CD4-positive, alpha-beta T cell (primary cell): Measurements from ENCODE around the gene ITGA2. TPM values are rescaled to one million over a fixed set of nuclear protein-coding genes. Genes with fewer than 3 reads are reported as not detected.

ENCODE experiments used
- ATAC-seq: fragments of 200-7000 bp; cut with Tn5 transposase; one replicate; pipeline ENCODE4 v1.10.0; 2022; ENCODE audit warnings: mild to moderate bottlenecking; ENCODE audit not compliant: poor library complexity
- CTCF ChIA-PET: fragments of 350-600 bp; sonication (Branson Sonifier 250); formaldehyde crosslinking; loops from one replicate; lab custom pipeline; 2021; ENCODE audit warnings: antibody characterized with exemption, inconsistent platforms; lab: Charles Lee
- POLR2A ChIA-PET: fragments of 350-600 bp; sonication (Branson Sonifier 250); formaldehyde crosslinking; loops from one replicate; lab custom pipeline; 2021; ENCODE audit warnings: antibody characterized with exemption, inconsistent platforms; lab: Charles Lee
- DNase-seq, 14 experiments: peaks; one replicate each; pipeline ENCODE4 v3.0.0-alpha.2; 2013 to 2020; ENCODE audit warnings: mixed read lengths in 2 of 14
- H3K27ac ChIP-seq, 2 donors: one replicate each; pipeline versions ENCODE4 v1.5.1 to v1.7.0; 2013; ENCODE audit warnings: low read length in 2 of 2, low read depth in 1 of 2, mild to moderate bottlenecking in 1 of 2
- H3K27me3 ChIP-seq, 2 experiments: 1 replicate in 1 of 2; 2 replicates in 1 of 2; pipeline versions ENCODE4 v1.6.1 to v1.7.0; 2013; ENCODE audit warnings: low read length in 2 of 2, control low read depth in 1 of 2, mild to moderate bottlenecking in 1 of 2, moderate library complexity in 1 of 2; ENCODE audit not compliant: insufficient read depth in 2 of 2, control insufficient read depth in 1 of 2
- H3K36me3 ChIP-seq: one replicate; pipeline ENCODE4 v1.6.1; 2013; ENCODE audit warnings: low read length, control low read depth; ENCODE audit not compliant: insufficient read depth
- H3K4me1 ChIP-seq: one replicate; pipeline ENCODE4 v1.6.1; 2013; ENCODE audit warnings: low read length, control low read depth; ENCODE audit not compliant: insufficient read depth
- H3K4me3 ChIP-seq: one replicate; pipeline ENCODE4 v1.5.1; 2013; ENCODE audit warnings: mild to moderate bottlenecking, low read length, moderate library complexity
- H3K9me3 ChIP-seq, 2 experiments: 1 replicate in 1 of 2; 2 replicates in 1 of 2; pipeline versions ENCODE4 v1.6.1 to v1.7.0; 2013; ENCODE audit warnings: low read length in 2 of 2, mild to moderate bottlenecking in 2 of 2, control low read depth in 1 of 2, moderate library complexity in 1 of 2; ENCODE audit not compliant: control insufficient read depth in 1 of 2, insufficient read depth in 1 of 2
- H3K27ac Mint-ChIP-seq: one replicate; pipeline ENCODE4 v1.8.0; 2020; ENCODE audit warnings: mixed read lengths
- H3K27me3 Mint-ChIP-seq: one replicate; pipeline ENCODE4 v1.8.0; 2021; ENCODE audit warnings: mixed read lengths
- H3K36me3 Mint-ChIP-seq: one replicate; pipeline ENCODE4 v1.8.0; 2021; ENCODE audit warnings: low read depth, mixed read lengths
- H3K4me1 Mint-ChIP-seq: one replicate; pipeline ENCODE4 v1.8.0; 2021; ENCODE audit warnings: low read depth, mixed read lengths
- H3K4me3 Mint-ChIP-seq: one replicate; pipeline ENCODE4 v1.8.0; 2020; ENCODE audit warnings: mild to moderate bottlenecking, mixed read lengths
- H3K9me3 Mint-ChIP-seq: one replicate; pipeline ENCODE4 v1.8.0; 2020; ENCODE audit warnings: mixed read lengths
- CTCF ChIP-seq: fragments of 200-600 bp; IDR thresholded peaks from one replicate; pipeline ENCODE4 v1.8.0; 2022; ENCODE audit warnings: antibody characterized with exemption, mild to moderate bottlenecking
- intact Hi-C, 2 experiments: fragments of 100-400 bp; cut with DNase I in 1 of 2; cut with micrococcal nuclease in 1 of 2; formaldehyde crosslinking; loops; one replicate each; pipeline versions ENCODE4 v1.15.1 to v1.9.0; 2023 to 2025; cut with DNase I, micrococcal nuclease
- total RNA-seq, 174 experiments: library from RNA in 2 of 174; stranded (reverse) in 2 of 174; gene quantifications; one replicate each; pipeline ENCODE4 v1.2.3 and lab custom pipeline; 2021 to 2026

Gene ITGA2
- total RNA-seq, 2 experiments from 2014 or later = 0.03 to 0.11 TPM

- TF ChIP-seq CTCF = no peak
- H3K27me3 Mint-ChIP-seq = peaks cover 7% of the 10 kb centered on the region
- no peaks in the 10 kb centered on the region for H3K27me3 ChIP-seq
- intact Hi-C loops = no loop called here
- DNase-seq = no peak
- H3K9me3 ChIP-seq = peaks cover 0 to 6% of the 10 kb centered on the region in 2 experiments
- no peak overlapping the region for H3K27ac Mint-ChIP-seq
- no peak for ATAC-seq
- H3K27ac ChIP-seq = no peak overlapping the region
- no peaks in the 10 kb centered on the region for H3K36me3 ChIP-seq
- ChIA-PET POLR2A (no interaction called here), CTCF (no interaction called here)
- no peaks in the 10 kb centered on the region for H3K4me1 ChIP-seq
- no peaks in the 10 kb centered on the region for H3K4me1 Mint-ChIP-seq
- no peaks in the 10 kb centered on the region for H3K36me3 Mint-ChIP-seq
- no peak overlapping the region for H3K4me3 Mint-ChIP-seq
- H3K9me3 Mint-ChIP-seq = no peaks in the 10 kb centered on the region
- H3K4me3 ChIP-seq = no peak overlapping the region
These were observed 28.2 kb downstream of the ITGA2 start for GRCh38 chr5:53017383-53017782.

- Mint-ChIP-seq H3K27ac (no peak overlapping the region), H3K36me3 (no peaks in the 10 kb centered on the region), H3K9me3 (no peaks in the 10 kb centered on the region), H3K27me3 (peaks cover 7% of the 10 kb centered on the region), H3K4me3 (no peak overlapping the region), H3K4me1 (no peaks in the 10 kb centered on the region)
- Histone ChIP-seq H3K4me1 (no peaks in the 10 kb centered on the region), H3K27me3 (no peaks in the 10 kb centered on the region), H3K27ac (no peak overlapping the region), H3K36me3 (no peaks in the 10 kb centered on the region), H3K4me3 (no peak overlapping the region), H3K9me3 (peaks cover 0 to 6% of the 10 kb centered on the region in 2 experiments)
- intact Hi-C loops = no loop called here
- ATAC-seq = no peak
- ChIA-PET CTCF (no interaction called here), POLR2A (no interaction called here)
- no peak for DNase-seq
- TF ChIP-seq CTCF = no peak
These were observed 28.7 kb downstream of the ITGA2 start for GRCh38 chr5:53017794-53018391.

- no peak for TF ChIP-seq CTCF
- Mint-ChIP-seq H3K4me3 (no peak overlapping the region), H3K27ac (no peak overlapping the region), H3K27me3 (peaks cover 7% of the 10 kb centered on the region), H3K36me3 (no peaks in the 10 kb centered on the region), H3K9me3 (no peaks in the 10 kb centered on the region), H3K4me1 (no peaks in the 10 kb centered on the region)
- ChIA-PET CTCF (no interaction called here), POLR2A (no interaction called here)
- Histone ChIP-seq H3K36me3 (no peaks in the 10 kb centered on the region), H3K9me3 (peaks cover 0 to 6% of the 10 kb centered on the region in 2 experiments), H3K4me3 (no peak overlapping the region), H3K27ac (no peak overlapping the region), H3K4me1 (no peaks in the 10 kb centered on the region), H3K27me3 (no peaks in the 10 kb centered on the region)
- DNase-seq (no peak), ATAC-seq (no peak)
- intact Hi-C loops = no loop called here
These were observed 30.2 kb downstream of the ITGA2 start for GRCh38 chr5:53019320-53019719.
